Nephron (organoid): ENCODE results near the gene SLC38A1.

Source experiments
- H3K27ac Mint-ChIP-seq, 3 experiments: 2 replicates each; pipeline ENCODE4 v1.8.0; 2020; ENCODE audit warnings: mixed read lengths in 3 of 3, mild to moderate bottlenecking in 2 of 3, moderate library complexity in 1 of 3
- H3K27me3 Mint-ChIP-seq: 2 replicates; pipeline ENCODE4 v1.8.0; 2021; ENCODE audit warnings: low read depth, mild to moderate bottlenecking, moderate library complexity, mixed read lengths
- H3K36me3 Mint-ChIP-seq: 2 replicates; pipeline ENCODE4 v1.8.0; 2020; ENCODE audit warnings: low read depth, mixed read lengths
- H3K4me1 Mint-ChIP-seq: 2 replicates; pipeline ENCODE4 v1.8.0; 2020; ENCODE audit warnings: mixed read lengths
- H3K4me3 Mint-ChIP-seq, 3 experiments: 2 replicates each; pipeline ENCODE4 v1.8.0; 2020; ENCODE audit warnings: mild to moderate bottlenecking in 3 of 3, mixed read lengths in 3 of 3, moderate library complexity in 2 of 3
- H3K9me3 Mint-ChIP-seq: 2 replicates; pipeline ENCODE4 v1.8.0; 2020; ENCODE audit warnings: mixed read lengths
- CTCF ChIP-seq, 3 experiments: fragments of 200-600 bp; sonication (generic); IDR thresholded peaks; one replicate each; pipeline ENCODE4 v1.5.0; 2021; ENCODE audit warnings: antibody characterized with exemption in 3 of 3; ENCODE audit not compliant: unreplicated experiment in 3 of 3

The SLC38A1 gene

GRCh38 chr12:46152456-46152855, 116.4 kb downstream of the SLC38A1 start:
- Mint-ChIP-seq H3K27me3 (no peaks in the 10 kb centered on the region), H3K4me1 (peaks cover 52% of the 10 kb centered on the region), H3K4me3 (no peak overlapping the region), H3K9me3 (peaks cover 10% of the 10 kb centered on the region), H3K36me3 (peaks cover 4% of the 10 kb centered on the region), H3K27ac (no peak overlapping the region)
- no peak for TF ChIP-seq CTCF (IDR thresholded peaks at IDR 0.05; ENCODE audit: unreplicated experiment in 3 of 3)

GRCh38 chr12:46150735-46151134, 118.1 kb downstream of the SLC38A1 start:
- no peak overlapping the region for H3K4me3 Mint-ChIP-seq
- no peaks in the 10 kb centered on the region for H3K27me3 Mint-ChIP-seq
- no peaks in the 10 kb centered on the region for H3K9me3 Mint-ChIP-seq
- H3K27ac Mint-ChIP-seq: peak overlapping the region; percentile 5 to 86 (median 82)
- peaks cover 47% of the 10 kb centered on the region for H3K4me1 Mint-ChIP-seq
- no peak for TF ChIP-seq CTCF (IDR thresholded peaks at IDR 0.05; ENCODE audit: unreplicated experiment in 3 of 3)
- H3K36me3 Mint-ChIP-seq: no peaks in the 10 kb centered on the region

GRCh38 chr12:46149905-46150304, 118.9 kb downstream of the SLC38A1 start:
- TF ChIP-seq CTCF (IDR thresholded peaks at IDR 0.05; ENCODE audit: unreplicated experiment in 3 of 3): no peak
- H3K36me3 Mint-ChIP-seq: no peaks in the 10 kb centered on the region
- peak overlapping the region in 1 of 3 experiments; percentile 82 for H3K27ac Mint-ChIP-seq
- no peaks in the 10 kb centered on the region for H3K9me3 Mint-ChIP-seq
- no peak overlapping the region for H3K4me3 Mint-ChIP-seq
- no peaks in the 10 kb centered on the region for H3K27me3 Mint-ChIP-seq
- H3K4me1 Mint-ChIP-seq: peaks cover 44% of the 10 kb centered on the region

- no peak overlapping the region for H3K27ac Mint-ChIP-seq
- no peaks in the 10 kb centered on the region for H3K9me3 Mint-ChIP-seq
- no peaks in the 10 kb centered on the region for H3K27me3 Mint-ChIP-seq
- peaks cover 36% of the 10 kb centered on the region for H3K4me1 Mint-ChIP-seq
- TF ChIP-seq CTCF (IDR thresholded peaks at IDR 0.05; ENCODE audit: unreplicated experiment in 3 of 3): no peak
- H3K36me3 Mint-ChIP-seq: no peaks in the 10 kb centered on the region
- no peak overlapping the region for H3K4me3 Mint-ChIP-seq
Observed at GRCh38 chr12:46149079-46149464, 119.8 kb downstream of the SLC38A1 start.

GRCh38 chr12:46148327-46149078, 120.3 kb downstream of the SLC38A1 start:
- TF ChIP-seq CTCF (IDR thresholded peaks at IDR 0.05; ENCODE audit: unreplicated experiment in 3 of 3): no peak
- Mint-ChIP-seq H3K4me3 (no peak overlapping the region), H3K4me1 (peaks cover 32% of the 10 kb centered on the region), H3K27me3 (no peaks in the 10 kb centered on the region), H3K27ac (peak overlapping the region in 2 of 3 experiments; percentile 9 to 48), H3K36me3 (no peaks in the 10 kb centered on the region), H3K9me3 (no peaks in the 10 kb centered on the region)

GRCh38 chr12:46147144-46147543, 121.7 kb downstream of the SLC38A1 start:
- TF ChIP-seq CTCF (IDR thresholded peaks at IDR 0.05; ENCODE audit: unreplicated experiment in 3 of 3): no peak
- H3K4me3 Mint-ChIP-seq: no peak overlapping the region
- no peaks in the 10 kb centered on the region for H3K36me3 Mint-ChIP-seq
- H3K9me3 Mint-ChIP-seq: no peaks in the 10 kb centered on the region
- H3K4me1 Mint-ChIP-seq: peaks cover 28% of the 10 kb centered on the region
- no peaks in the 10 kb centered on the region for H3K27me3 Mint-ChIP-seq
- no peak overlapping the region for H3K27ac Mint-ChIP-seq
